Ascending aorta (tissue), 2 donors: ENCODE measurements around the gene TBC1D8. TPM values are rescaled to one million over a fixed set of nuclear protein-coding genes. Genes with fewer than 3 reads are reported as not detected.

ENCODE experiments used
- DNase-seq, 2 donors: peaks; one replicate each; pipeline ENCODE4 v3.0.0-alpha.2; 2019; ENCODE audit warnings: low spot score in 2 of 2
- H3K27ac ChIP-seq, 2 donors: fragments of 200-600 bp; sonication (generic); one replicate each; pipeline ENCODE4 v1.5.1; 2016 to 2017; ENCODE audit warnings: mild to moderate bottlenecking in 1 of 2
- H3K27me3 ChIP-seq: fragments of 200-600 bp; sonication (generic); one replicate; pipeline ENCODE4 v1.5.1; 2017
- H3K36me3 ChIP-seq, 2 donors: fragments of 200-600 bp; sonication (generic); one replicate each; pipeline ENCODE4 v1.5.1; 2016
- H3K4me1 ChIP-seq, 2 donors: fragments of 200-600 bp; sonication (generic); one replicate each; pipeline ENCODE4 v1.5.1; 2016 to 2017; ENCODE audit warnings: mild to moderate bottlenecking in 1 of 2
- H3K4me3 ChIP-seq, 2 donors: fragments of 200-600 bp; sonication (generic); one replicate each; pipeline ENCODE4 v1.5.1; 2016 to 2017; ENCODE audit warnings: mild to moderate bottlenecking in 1 of 2
- H3K9me3 ChIP-seq, 2 donors: fragments of 200-600 bp; sonication (generic); one replicate each; pipeline ENCODE4 v1.5.1; 2016
- intact Hi-C: fragments of 100-400 bp; cut with DNase I; formaldehyde crosslinking; loops from one replicate; pipeline ENCODE4 v1.15.1; 2023
- total RNA-seq: library from RNA; depleted of rRNA; stranded (reverse); fragments of >200 nt; gene quantifications from one replicate; pipeline ENCODE4 v1.1.0, GENCODE V29; 2016
- TF ChIP-seq, protein P1 (sequence below), 3 experiments: fragments of 200-600 bp in 2 of 3; fragments of 450-650 bp in 1 of 3; sonication (generic) in 2 of 3; IDR thresholded peaks; one replicate each; pipeline ENCODE4 v1.5.1; 2016 to 2019; ENCODE audit warnings: antibody characterized with exemption in 3 of 3, mild to moderate bottlenecking in 1 of 3, moderate library complexity in 1 of 3

TBC1D8 gene
- total RNA-seq, 1 donor from 2014 or later, result 17.8 TPM

GRCh38 chr2:101195871-101196661 lies 44.9 kb upstream of the TBC1D8 start:
- Histone ChIP-seq H3K27ac (no peak overlapping the region), H3K36me3 (no peaks in the 10 kb centered on the region), H3K9me3 (no peaks in the 10 kb centered on the region), H3K27me3 (no peaks in the 10 kb centered on the region), H3K4me1 (no peaks in the 10 kb centered on the region), H3K4me3 (no peak overlapping the region)
- no peak for DNase-seq
- intact Hi-C loops, result no loop called here
- TF ChIP-seq, protein P1, sequence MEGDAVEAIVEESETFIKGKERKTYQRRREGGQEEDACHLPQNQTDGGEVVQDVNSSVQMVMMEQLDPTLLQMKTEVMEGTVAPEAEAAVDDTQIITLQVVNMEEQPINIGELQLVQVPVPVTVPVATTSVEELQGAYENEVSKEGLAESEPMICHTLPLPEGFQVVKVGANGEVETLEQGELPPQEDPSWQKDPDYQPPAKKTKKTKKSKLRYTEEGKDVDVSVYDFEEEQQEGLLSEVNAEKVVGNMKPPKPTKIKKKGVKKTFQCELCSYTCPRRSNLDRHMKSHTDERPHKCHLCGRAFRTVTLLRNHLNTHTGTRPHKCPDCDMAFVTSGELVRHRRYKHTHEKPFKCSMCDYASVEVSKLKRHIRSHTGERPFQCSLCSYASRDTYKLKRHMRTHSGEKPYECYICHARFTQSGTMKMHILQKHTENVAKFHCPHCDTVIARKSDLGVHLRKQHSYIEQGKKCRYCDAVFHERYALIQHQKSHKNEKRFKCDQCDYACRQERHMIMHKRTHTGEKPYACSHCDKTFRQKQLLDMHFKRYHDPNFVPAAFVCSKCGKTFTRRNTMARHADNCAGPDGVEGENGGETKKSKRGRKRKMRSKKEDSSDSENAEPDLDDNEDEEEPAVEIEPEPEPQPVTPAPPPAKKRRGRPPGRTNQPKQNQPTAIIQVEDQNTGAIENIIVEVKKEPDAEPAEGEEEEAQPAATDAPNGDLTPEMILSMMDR (IDR thresholded peaks at IDR 0.05), result no peak

- no peaks in the 10 kb centered on the region for H3K4me1 ChIP-seq
- no peak overlapping the region for H3K4me3 ChIP-seq
- H3K9me3 ChIP-seq, result no peaks in the 10 kb centered on the region
- TF ChIP-seq, protein P1 (IDR thresholded peaks at IDR 0.05), result no peak
- no peak for DNase-seq
- intact Hi-C loops, result no loop called here
- H3K27me3 ChIP-seq, result no peaks in the 10 kb centered on the region
- no peaks in the 10 kb centered on the region for H3K36me3 ChIP-seq
- no peak overlapping the region for H3K27ac ChIP-seq
Measured at GRCh38 chr2:101193033-101193626, 41.9 kb upstream of the TBC1D8 start.

DNA sequence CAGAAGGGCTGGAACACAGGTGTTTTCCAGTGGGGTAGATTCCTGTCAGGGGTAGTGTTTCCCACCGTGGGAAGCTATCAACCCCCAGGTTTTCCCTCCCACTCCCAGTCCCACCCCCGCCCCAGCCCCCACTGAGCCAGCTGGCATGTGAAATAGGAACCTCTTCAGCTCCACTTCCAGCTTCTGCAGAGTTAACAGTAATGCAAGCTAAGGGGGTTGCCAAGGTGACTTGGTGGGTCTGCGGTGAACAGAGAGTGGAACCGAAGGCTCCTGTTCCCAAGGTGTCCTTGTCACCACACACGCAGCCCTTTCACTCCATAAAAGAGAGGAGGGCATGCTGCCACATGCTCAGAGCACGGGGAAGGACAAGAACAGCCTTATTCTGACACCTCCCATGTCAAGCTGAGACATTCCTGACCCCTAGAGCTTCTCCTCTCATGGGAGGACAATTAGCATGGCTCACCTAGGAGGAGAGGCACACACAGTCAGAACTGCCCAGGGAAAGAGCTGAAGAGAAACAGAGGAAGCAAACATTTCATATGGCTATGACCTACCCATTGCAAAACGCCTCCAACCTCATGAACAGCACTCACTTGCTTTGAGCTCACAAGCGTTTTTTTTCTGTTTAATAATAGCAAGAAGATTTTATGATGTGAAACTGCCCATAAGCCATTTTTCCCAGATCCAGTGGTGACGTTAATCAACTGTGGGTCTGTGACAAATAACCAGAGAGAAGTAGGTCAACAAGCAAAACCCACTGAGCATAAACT lies 39.8 kb upstream of the TBC1D8 start:
- intact Hi-C loops, result no loop called here
- H3K27me3 ChIP-seq, result no peaks in the 10 kb centered on the region
- H3K9me3 ChIP-seq, result no peaks in the 10 kb centered on the region
- H3K27ac ChIP-seq, result no peak overlapping the region
- H3K36me3 ChIP-seq, result no peaks in the 10 kb centered on the region
- TF ChIP-seq, protein P1 (IDR thresholded peaks at IDR 0.05), result no peak
- H3K4me3 ChIP-seq, result no peak overlapping the region
- no peak for DNase-seq
- H3K4me1 ChIP-seq, result no peaks in the 10 kb centered on the region

DNA sequence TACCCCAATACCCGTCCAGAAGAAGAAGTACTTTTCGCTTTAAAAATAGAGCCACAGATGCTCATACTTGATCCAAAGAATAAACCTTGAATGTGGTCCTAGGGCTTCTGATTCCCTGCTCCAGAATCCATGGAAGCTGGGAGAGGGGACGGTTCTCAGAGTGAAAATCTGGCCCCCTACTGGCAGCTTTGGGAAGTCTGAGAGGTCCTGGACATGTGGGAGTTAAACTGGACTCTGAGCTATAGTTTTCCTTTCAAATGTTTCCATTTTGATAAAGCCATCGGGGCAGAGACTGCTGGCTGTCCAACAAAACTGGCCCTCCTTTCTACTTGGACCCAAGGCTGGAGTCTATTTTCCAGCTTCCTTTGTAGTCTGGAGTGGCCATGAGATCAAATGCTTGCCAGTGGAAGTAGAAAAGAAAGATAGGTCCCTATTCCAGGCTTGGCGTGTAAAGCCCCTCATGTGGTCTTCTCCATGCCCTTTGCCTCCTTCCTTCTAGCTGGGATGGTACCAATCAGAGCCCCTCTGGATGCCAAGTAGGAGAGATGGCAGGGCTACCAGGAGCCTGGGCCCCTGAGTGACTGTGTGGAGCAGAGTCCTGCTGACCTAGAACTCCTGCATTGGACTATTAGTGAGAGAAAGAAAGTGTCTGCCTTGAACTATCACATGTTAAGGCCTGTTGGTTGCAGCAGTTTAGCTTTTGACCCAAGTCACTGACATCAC lies 37.7 kb upstream of the TBC1D8 start:
- H3K27me3 ChIP-seq, result no peaks in the 10 kb centered on the region
- intact Hi-C loops, result no loop called here
- TF ChIP-seq, protein P1 (IDR thresholded peaks at IDR 0.05), result peak in 1 of 3 experiments; percentile 36
- H3K36me3 ChIP-seq, result no peaks in the 10 kb centered on the region
- no peak overlapping the region for H3K4me3 ChIP-seq
- H3K4me1 ChIP-seq, result no peaks in the 10 kb centered on the region
- no peak overlapping the region for H3K27ac ChIP-seq
- no peaks in the 10 kb centered on the region for H3K9me3 ChIP-seq
- DNase-seq, result no peak

GRCh38 chr2:101187131-101187530 lies 35.9 kb upstream of the TBC1D8 start:
- DNase-seq, result no peak
- no peak overlapping the region for H3K27ac ChIP-seq
- H3K9me3 ChIP-seq, result no peaks in the 10 kb centered on the region
- no peaks in the 10 kb centered on the region for H3K4me1 ChIP-seq
- intact Hi-C loops, result no loop called here
- no peaks in the 10 kb centered on the region for H3K27me3 ChIP-seq
- TF ChIP-seq, protein P1 (IDR thresholded peaks at IDR 0.05), result no peak
- H3K36me3 ChIP-seq, result no peaks in the 10 kb centered on the region
- no peak overlapping the region for H3K4me3 ChIP-seq
